Smooth muscle cell (in vitro differentiated cells): ENCODE measurements around the gene RPL27. TPM values are rescaled to one million over a fixed set of nuclear protein-coding genes. Genes with fewer than 3 reads are reported as not detected.

Source experiments
- DNase-seq: peaks from one replicate; lab custom pipeline; 2025; ENCODE audit not compliant: unreplicated experiment; lab: John Stamatoyannopoulos, UW
- H2AFZ ChIP-seq: fragments of 200-600 bp; sonication (generic); 2 replicates; pipeline ENCODE4 v1.6.0; 2016; ENCODE audit warnings: antibody characterized with exemption, low read depth, mild to moderate bottlenecking
- H3F3A ChIP-seq: fragments of 200-600 bp; sonication (generic); 2 replicates; pipeline ENCODE4 v1.6.0; 2017; ENCODE audit warnings: antibody characterized with exemption, low read depth
- H3K27ac ChIP-seq: fragments of 200-600 bp; sonication (generic); 2 replicates; pipeline ENCODE4 v1.5.1; 2016; ENCODE audit warnings: low read depth, mild to moderate bottlenecking
- H3K27me3 ChIP-seq: fragments of 200-600 bp; sonication (generic); 2 replicates; pipeline ENCODE4 v1.6.1; 2016; ENCODE audit warnings: low read depth, mild to moderate bottlenecking
- H3K36me3 ChIP-seq: fragments of 200-600 bp; sonication (generic); 2 replicates; pipeline ENCODE4 v1.5.1; 2016; ENCODE audit warnings: low read depth
- H3K4me1 ChIP-seq: fragments of 200-600 bp; sonication (generic); 2 replicates; pipeline ENCODE4 v1.5.1; 2016; ENCODE audit warnings: low read depth
- H3K4me2 ChIP-seq: fragments of 200-600 bp; sonication (generic); 2 replicates; pipeline ENCODE4 v1.6.0; 2016; ENCODE audit warnings: mild to moderate bottlenecking
- H3K4me3 ChIP-seq: fragments of 200-600 bp; sonication (generic); 2 replicates; pipeline ENCODE4 v1.5.1; 2016; ENCODE audit warnings: mild to moderate bottlenecking
- H3K79me2 ChIP-seq: fragments of 200-600 bp; sonication (generic); 2 replicates; pipeline ENCODE4 v1.6.0; 2016; ENCODE audit warnings: low read depth, mild to moderate bottlenecking
- H3K9ac ChIP-seq: fragments of 200-600 bp; sonication (generic); 2 replicates; pipeline ENCODE4 v1.6.0; 2016; ENCODE audit warnings: low read depth
- H3K9me3 ChIP-seq: fragments of 200-600 bp; sonication (generic); replicated peaks from 2 replicates; pipeline ENCODE4 v1.5.1; 2016; ENCODE audit warnings: low read depth
- H4K20me1 ChIP-seq: fragments of 200-600 bp; sonication (generic); 2 replicates; pipeline ENCODE4 v1.6.0; 2016; ENCODE audit warnings: low read depth
- CTCF ChIP-seq: fragments of 200-600 bp; sonication (generic); IDR thresholded peaks from 2 replicates; pipeline ENCODE4 v1.5.1; 2017; ENCODE audit warnings: borderline replicate concordance, mild to moderate bottlenecking, antibody characterized with exemption; ENCODE audit not compliant: insufficient read depth, poor library complexity, severe bottlenecking
- WGBS: methylation state at CpG from one replicate; pipeline ENCODE4 v1.1.7; 2016; ENCODE audit warnings: low lambda C conversion rate; 5-methylcytosine and 5-hydroxymethylcytosine counted together
- polyA plus RNA-seq: library from polyadenylated mRNA; unstranded; fragments of >200 nt; fragmentation: Nextera tagmentation; extraction: Ambion mirVana; gene quantifications from 2 replicates; pipeline ENCODE4 v1.2.1, GENCODE V29; 2016
- total RNA-seq: library from RNA; depleted of rRNA; stranded (reverse); fragments of >200 nt; gene quantifications from 2 replicates; pipeline ENCODE4 v1.2.3, GENCODE V29; 2014

Gene RPL27
- total and polyA plus RNA-seq, 2 experiments from 2014 or later, result 963 to 2,084 TPM

- no peak for TF ChIP-seq CTCF
- DNase-seq, result no peak
- WGBS, result 45% methylated on average over 7 of the region's 7 CpGs
- peak overlapping the region; percentile 100 for H3K4me2 ChIP-seq
- no peaks in the 10 kb centered on the region for H3K27me3 ChIP-seq
- H3K4me1 ChIP-seq, result peaks cover 6% of the 10 kb centered on the region
- H3K79me2 ChIP-seq, result peaks cover 29% of the 10 kb centered on the region
- no peak overlapping the region for H2AFZ ChIP-seq
- H4K20me1 ChIP-seq, result peaks cover 42% of the 10 kb centered on the region
- peak overlapping the region; percentile 92 for H3K27ac ChIP-seq
- H3F3A ChIP-seq, result peaks cover 8% of the 10 kb centered on the region
- no peaks in the 10 kb centered on the region for H3K36me3 ChIP-seq
- H3K4me3 ChIP-seq, result no peak overlapping the region
- no peaks in the 10 kb centered on the region for H3K9me3 ChIP-seq
- H3K9ac ChIP-seq, result no peak overlapping the region
Measured at GRCh38 chr17:43019418-43019817, 21.2 kb downstream of the RPL27 start.

GRCh38 chr17:43020030-43020621, 21.9 kb downstream of the RPL27 start:
- H3K9me3 ChIP-seq, result no peaks in the 10 kb centered on the region
- no peak for DNase-seq
- H3K27ac ChIP-seq, result peak overlapping the region; percentile 92
- peak overlapping the region; percentile 99 for H3K4me3 ChIP-seq
- H2AFZ ChIP-seq, result no peak overlapping the region
- WGBS, result 45% methylated on average over 6 of the region's 6 CpGs
- peaks cover 6% of the 10 kb centered on the region for H3K4me1 ChIP-seq
- H3K9ac ChIP-seq, result peak overlapping the region; percentile 26
- H3K27me3 ChIP-seq, result no peaks in the 10 kb centered on the region
- TF ChIP-seq CTCF, result no peak
- H3K4me2 ChIP-seq, result peak overlapping the region; percentile 100
- peaks cover 29% of the 10 kb centered on the region for H3K79me2 ChIP-seq
- H3F3A ChIP-seq, result peaks cover 8% of the 10 kb centered on the region
- peaks cover 42% of the 10 kb centered on the region for H4K20me1 ChIP-seq
- H3K36me3 ChIP-seq, result no peaks in the 10 kb centered on the region

- no peaks in the 10 kb centered on the region for H3K9me3 ChIP-seq
- H3F3A ChIP-seq, result peaks cover 8% of the 10 kb centered on the region
- DNase-seq, result peak; percentile 52
- no peak for TF ChIP-seq CTCF
- WGBS, result 15% methylated on average over 26 of the region's 40 CpGs
- no peaks in the 10 kb centered on the region for H3K27me3 ChIP-seq
- peak overlapping the region; percentile 96 for H3K9ac ChIP-seq
- H3K4me1 ChIP-seq, result peaks cover 6% of the 10 kb centered on the region
- H3K36me3 ChIP-seq, result no peaks in the 10 kb centered on the region
- peak overlapping the region; percentile 92 for H3K27ac ChIP-seq
- H3K4me3 ChIP-seq, result peak overlapping the region; percentile 99
- peak overlapping the region; percentile 45 for H2AFZ ChIP-seq
- H3K79me2 ChIP-seq, result peaks cover 29% of the 10 kb centered on the region
- H4K20me1 ChIP-seq, result peaks cover 40% of the 10 kb centered on the region
- H3K4me2 ChIP-seq, result peak overlapping the region; percentile 100
Measured at GRCh38 chr17:43020789-43021740, 22.8 kb downstream of the RPL27 start.
